Left ventricle myocardium inferior (tissue), 1 donor: ENCODE results near the gene PLSCR3. TPM values are rescaled to one million over a fixed set of nuclear protein-coding genes. Genes with fewer than 3 reads are reported as not detected.

ENCODE experiments used
- DNase-seq: peaks from one replicate; pipeline ENCODE4 v3.0.0-alpha.2; 2020
- H3K27ac ChIP-seq: fragments of 200-600 bp; replicated peaks from 2 replicates; pipeline ENCODE4 v1.8.0; 2021
- H3K27me3 ChIP-seq: fragments of 200-600 bp; 2 replicates; pipeline ENCODE4 v1.8.0; 2021; ENCODE audit warnings: low read depth
- H3K36me3 ChIP-seq: fragments of 200-600 bp; 2 replicates; pipeline ENCODE4 v1.8.0; 2021
- H3K4me1 ChIP-seq: fragments of 200-600 bp; 2 replicates; pipeline ENCODE4 v1.8.0; 2021
- H3K4me3 ChIP-seq: fragments of 200-600 bp; 2 replicates; pipeline ENCODE4 v1.8.0; 2021; ENCODE audit warnings: mild to moderate bottlenecking, moderate library complexity
- H3K9me3 ChIP-seq: fragments of 200-600 bp; replicated peaks from 2 replicates; pipeline ENCODE4 v1.8.0; 2021
- CTCF ChIP-seq: fragments of 200-600 bp; IDR thresholded peaks from 2 replicates; pipeline ENCODE4 v1.8.0; 2021; ENCODE audit warnings: antibody characterized with exemption, mild to moderate bottlenecking, borderline replicate concordance
- intact Hi-C: fragments of 100-400 bp; cut with micrococcal nuclease; formaldehyde crosslinking; loops from one replicate; pipeline ENCODE4 v1.11.0; 2022
- total RNA-seq: library from RNA; stranded (reverse); fragmentation: NEBNext Ultra II Directional; extraction: Animal tissue kit (Norgen Biotek cat#: 25700); gene quantifications from one replicate; pipeline ENCODE4 v1.2.1, GENCODE V29; 2021
- donor health status: DM: no; HTN: yes; CAD: no; lungs with severe emphysema.

The PLSCR3 gene
- total RNA-seq, 1 donor from 2014 or later, result 20.1 TPM

DNA sequence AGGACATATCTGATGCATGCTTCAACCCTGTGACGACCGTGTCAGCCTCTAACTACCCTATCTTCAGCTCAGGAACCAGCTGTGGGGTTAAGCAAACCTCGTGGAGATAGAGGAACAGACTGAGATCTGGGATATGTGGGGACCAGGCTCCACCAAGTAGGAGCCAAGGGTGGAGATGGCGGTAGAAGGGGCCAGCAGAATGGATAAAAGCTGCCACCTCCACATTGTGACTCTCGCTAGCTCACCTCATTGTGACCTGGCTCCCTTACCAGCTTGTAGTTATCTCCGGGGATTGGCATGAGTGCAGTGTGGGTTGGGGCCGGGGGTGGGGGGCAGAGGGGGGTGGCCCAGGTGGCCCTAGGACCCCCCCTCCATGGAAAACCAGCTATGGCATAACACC, 31.0 kb upstream of the PLSCR3 start, which contains the start of gene SPEM2:
SPEM2 (plus strand) TSS at position 301 of the 400 bp plus-strand sequence; CDS start at position 374, 73 bp downstream.
- no peaks in the 10 kb centered on the region for H3K27me3 ChIP-seq
- no peaks in the 10 kb centered on the region for H3K9me3 ChIP-seq
- TF ChIP-seq CTCF, result no peak
- H3K36me3 ChIP-seq, result no peaks in the 10 kb centered on the region
- H3K4me3 ChIP-seq, result no peak within 1 kb of the TSS
- intact Hi-C loops, result no loop called here
- H3K4me1 ChIP-seq, result no peaks in the 10 kb centered on the region
- H3K27ac ChIP-seq, result no peak within 1 kb of the TSS
- DNase-seq, result no peak

- Histone ChIP-seq H3K4me3 (no peak overlapping the region), H3K9me3 (no peaks in the 10 kb centered on the region), H3K27ac (no peak overlapping the region), H3K36me3 (no peaks in the 10 kb centered on the region), H3K4me1 (no peaks in the 10 kb centered on the region), H3K27me3 (no peaks in the 10 kb centered on the region)
- intact Hi-C loops, result no loop called here
- TF ChIP-seq CTCF, result no peak
- DNase-seq, result no peak
Observed at GRCh38 chr17:7423679-7424078, 29.4 kb upstream of the PLSCR3 start.

DNA sequence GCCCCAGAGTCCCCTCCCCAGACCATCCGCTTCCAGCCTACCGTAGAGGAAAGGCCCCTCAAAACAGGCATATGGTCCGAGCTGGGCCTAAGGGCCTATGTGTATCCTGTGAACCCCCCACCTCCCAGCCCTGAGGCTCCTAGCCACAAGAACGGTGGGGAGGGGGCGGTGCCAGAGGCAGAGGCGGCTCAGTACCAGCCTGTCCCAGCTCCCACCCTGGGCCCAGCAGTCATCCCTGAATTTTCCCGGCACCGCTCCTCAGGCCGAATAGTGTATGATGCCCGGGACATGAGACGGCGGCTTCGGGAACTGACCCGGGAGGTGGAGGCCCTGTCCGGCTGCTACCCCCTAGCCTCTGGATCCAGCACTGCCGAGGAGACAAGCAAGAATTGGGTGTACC, 26.9 kb upstream of the PLSCR3 start:
- no peaks in the 10 kb centered on the region for H3K36me3 ChIP-seq
- intact Hi-C loops, result no loop called here
- DNase-seq, result no peak
- no peaks in the 10 kb centered on the region for H3K9me3 ChIP-seq
- TF ChIP-seq CTCF, result no peak
- no peak overlapping the region for H3K4me3 ChIP-seq
- no peak overlapping the region for H3K27ac ChIP-seq
- no peaks in the 10 kb centered on the region for H3K4me1 ChIP-seq
- H3K27me3 ChIP-seq, result no peaks in the 10 kb centered on the region

DNA sequence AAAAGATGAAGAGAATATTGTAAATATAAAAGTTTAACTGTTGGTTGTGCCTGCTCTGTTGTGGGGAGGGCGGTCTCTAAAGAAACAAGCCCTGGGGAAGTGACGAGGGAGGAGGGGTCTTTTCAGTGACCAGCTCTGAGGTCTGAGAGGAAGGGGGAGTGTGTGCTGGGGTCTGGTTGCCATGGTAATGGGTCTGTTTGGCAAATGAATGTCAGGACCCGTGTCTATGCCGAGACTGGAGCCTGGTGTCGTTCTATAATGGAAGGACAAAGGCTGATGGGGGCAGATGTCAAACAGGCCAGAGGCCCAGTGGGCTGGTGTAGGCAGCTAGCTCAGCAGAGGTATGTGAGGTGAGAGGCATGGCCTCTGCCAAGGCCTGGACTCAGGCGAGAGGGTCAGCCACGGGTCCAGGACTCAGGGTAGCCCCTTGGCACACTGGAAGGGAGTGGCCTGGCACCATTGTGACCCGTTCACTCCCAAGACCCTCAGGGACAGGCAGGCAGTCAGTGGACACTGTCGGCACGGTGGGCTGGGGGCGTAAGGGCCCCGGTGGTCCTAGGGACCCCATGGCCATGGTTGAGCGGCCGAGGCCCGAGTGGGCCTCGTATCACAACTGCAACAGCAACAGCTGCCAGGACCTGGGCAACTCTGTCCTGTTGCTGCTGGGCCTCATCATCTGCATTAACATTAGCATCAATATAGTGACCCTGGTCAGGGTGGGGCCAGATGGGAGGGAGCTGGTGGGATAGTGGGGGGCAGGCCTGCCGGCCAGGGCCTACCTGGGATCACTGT, 25.7 kb upstream of the PLSCR3 start, which contains the start of gene SPEM1:
SPEM1 (plus strand) TSS at position 506 of the 792 bp plus-strand sequence; CDS start at position 567, 61 bp downstream.
- Histone ChIP-seq H3K27me3 (no peaks in the 10 kb centered on the region), H3K36me3 (no peaks in the 10 kb centered on the region), H3K27ac (no peak within 1 kb of the TSS), H3K4me1 (no peaks in the 10 kb centered on the region), H3K4me3 (no peak within 1 kb of the TSS), H3K9me3 (no peaks in the 10 kb centered on the region)
- DNase-seq, result no peak
- no peak for TF ChIP-seq CTCF
- intact Hi-C loops, result no loop called here

DNA sequence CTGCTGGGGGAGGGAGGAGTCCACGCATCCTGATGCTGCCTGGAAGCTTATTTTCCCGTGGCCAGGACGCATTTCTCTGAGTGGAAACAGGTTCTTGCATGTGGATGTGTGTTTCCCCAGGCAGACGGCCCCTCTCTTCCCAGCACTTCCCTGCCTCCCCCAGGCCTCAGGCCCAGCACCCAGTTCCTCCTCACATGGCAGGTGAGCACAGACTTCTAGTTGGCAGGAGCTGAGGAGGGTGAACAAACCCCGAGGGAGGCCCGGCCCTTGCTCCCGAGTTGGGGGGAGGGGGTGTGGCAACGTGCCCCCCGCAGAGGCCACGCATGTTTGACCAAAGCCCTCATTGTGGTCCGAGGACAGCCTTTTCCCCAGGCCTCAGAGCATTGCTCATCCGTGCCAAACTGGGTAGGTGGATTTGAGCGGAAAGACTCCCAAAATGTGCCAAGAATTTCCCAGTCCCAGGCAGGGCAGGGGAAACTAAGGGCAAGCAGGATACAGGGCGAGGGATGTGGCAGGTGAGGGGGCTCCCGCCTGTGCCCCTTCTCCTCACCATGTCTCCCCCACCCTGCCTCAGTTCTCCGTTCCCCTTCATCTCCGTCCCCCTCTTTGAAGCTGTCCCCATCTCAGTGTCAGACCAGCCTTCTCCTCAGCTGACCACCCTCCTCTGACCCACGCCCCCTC, 24.3 kb upstream of the PLSCR3 start:
- no peaks in the 10 kb centered on the region for H3K4me1 ChIP-seq
- H3K36me3 ChIP-seq, result no peaks in the 10 kb centered on the region
- DNase-seq, result no peak
- no peak overlapping the region for H3K27ac ChIP-seq
- H3K9me3 ChIP-seq, result no peaks in the 10 kb centered on the region
- intact Hi-C loops, result no loop called here
- no peak for TF ChIP-seq CTCF
- H3K4me3 ChIP-seq, result no peak overlapping the region
- no peaks in the 10 kb centered on the region for H3K27me3 ChIP-seq
